Measurements from ENCODE around the gene VDR. TPM values are rescaled to one million over a fixed set of nuclear protein-coding genes. Genes with fewer than 3 reads are reported as not detected.
"Not testable (repeated sequence)": the region's sequence is repeated elsewhere in the genome, so short reads cannot be mapped to it uniquely, and the experiment has no call there.

Gene VDR
- total and polyA plus RNA-seq, 2 experiments from 2014 or later = 3.2 to 4.9 TPM

GRCh38 chr12:47817272-47818006 lies 87.4 kb downstream of the VDR start:
- Histone ChIP-seq H2AFZ (no peak overlapping the region), H3K9me3 (ENCODE audit: low read depth) (no peaks in the 10 kb centered on the region), H3K36me3 (replicated peaks; ENCODE audit: insufficient read depth, low read depth) (no peaks in the 10 kb centered on the region), H4K20me1 (ENCODE audit: insufficient read depth, poor library complexity, severe bottlenecking) (peaks cover 2% of the 10 kb centered on the region), H3K27me3 (no peaks in the 10 kb centered on the region), H3K4me3 (no peak overlapping the region), H3K27ac (peak overlapping the region; percentile 98), H3K79me2 (peaks cover 79% of the 10 kb centered on the region), H3K9me2 (replicated peaks; ENCODE audit: insufficient read depth) (no peaks in the 10 kb centered on the region), H3K4me1 (ENCODE audit: insufficient read depth) (peaks cover 57% of the 10 kb centered on the region), H3K4me2 (peak overlapping the region; percentile 95)
- peak; percentile 50 for DNase-seq (ENCODE audit: low spot score)
- WGBS (ENCODE audit: low lambda C conversion rate, missing lambda C conversion rate) = 54% methylated on average over 7 of the region's 7 CpGs
- TF ChIP-seq CTCF (IDR thresholded peaks at IDR 0.05; ENCODE audit: poor library complexity) = peak; percentile 30
- TF ChIP-seq EZH2phosphoT487 (IDR thresholded peaks at IDR 0.05; ENCODE audit: low read depth, severe bottlenecking, unreplicated experiment) = no peak

DNA sequence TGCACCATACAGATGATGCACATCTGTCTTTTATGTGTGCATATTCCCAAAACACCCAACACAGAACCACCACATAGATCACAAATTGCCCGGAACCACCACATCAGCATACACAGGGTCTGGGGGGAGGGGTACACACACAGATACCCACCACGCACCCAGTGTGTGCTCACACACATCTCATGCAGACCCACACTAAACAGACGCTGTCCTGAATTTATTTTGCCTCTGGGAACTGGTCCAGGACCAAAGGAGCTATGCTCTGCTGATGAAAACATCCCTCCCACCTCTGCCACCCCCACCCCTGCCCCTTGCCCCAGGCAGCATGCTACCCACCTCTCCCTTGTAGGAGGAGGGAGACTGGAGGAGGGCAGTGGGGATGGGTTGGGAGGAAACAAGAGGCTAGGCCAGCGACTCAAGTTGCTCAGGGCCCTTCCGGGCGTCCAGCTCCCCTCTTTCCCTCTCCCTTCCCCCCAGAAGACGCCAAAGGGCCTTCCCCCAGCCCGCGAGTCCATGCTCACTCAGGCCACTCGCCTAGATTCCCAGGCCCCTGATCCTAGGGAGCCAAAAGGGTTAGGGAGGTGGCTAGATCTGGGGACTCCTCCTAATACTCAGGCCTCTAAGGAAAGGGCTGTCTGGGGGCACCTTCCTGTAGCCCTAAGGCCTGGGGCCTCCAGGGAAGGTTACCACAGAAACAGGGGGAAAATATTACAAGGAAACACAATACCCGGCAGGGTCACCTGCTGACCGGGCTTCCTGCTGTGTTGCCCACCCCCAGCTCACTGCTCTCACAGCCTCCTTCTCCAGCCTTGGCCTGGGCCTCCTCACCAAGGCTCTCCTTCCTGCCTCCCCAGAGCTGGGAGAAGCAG lies 88.2 kb downstream of the VDR start:
- Histone ChIP-seq H3K79me2 (peaks cover 85% of the 10 kb centered on the region), H3K27me3 (no peaks in the 10 kb centered on the region), H4K20me1 (ENCODE audit: insufficient read depth, poor library complexity, severe bottlenecking) (peaks cover 2% of the 10 kb centered on the region), H3K4me3 (no peak overlapping the region), H3K27ac (peak overlapping the region; percentile 98), H3K9me2 (replicated peaks; ENCODE audit: insufficient read depth) (no peaks in the 10 kb centered on the region), H3K4me2 (peak overlapping the region; percentile 95), H3K36me3 (replicated peaks; ENCODE audit: insufficient read depth, low read depth) (no peaks in the 10 kb centered on the region), H3K4me1 (ENCODE audit: insufficient read depth) (peaks cover 57% of the 10 kb centered on the region), H3K9me3 (ENCODE audit: low read depth) (no peaks in the 10 kb centered on the region), H2AFZ (no peak overlapping the region)
- no peak for DNase-seq (ENCODE audit: low spot score)
- 50% methylated on average over 9 of the region's 12 CpGs for WGBS (ENCODE audit: low lambda C conversion rate, missing lambda C conversion rate)
- TF ChIP-seq EZH2 (IDR thresholded peaks at IDR 0.05; ENCODE audit: borderline replicate concordance) (no peak), CTCF (IDR thresholded peaks at IDR 0.05; ENCODE audit: poor library complexity) (no peak), EZH2phosphoT487 (IDR thresholded peaks at IDR 0.05; ENCODE audit: low read depth, severe bottlenecking, unreplicated experiment) (no peak)

DNA sequence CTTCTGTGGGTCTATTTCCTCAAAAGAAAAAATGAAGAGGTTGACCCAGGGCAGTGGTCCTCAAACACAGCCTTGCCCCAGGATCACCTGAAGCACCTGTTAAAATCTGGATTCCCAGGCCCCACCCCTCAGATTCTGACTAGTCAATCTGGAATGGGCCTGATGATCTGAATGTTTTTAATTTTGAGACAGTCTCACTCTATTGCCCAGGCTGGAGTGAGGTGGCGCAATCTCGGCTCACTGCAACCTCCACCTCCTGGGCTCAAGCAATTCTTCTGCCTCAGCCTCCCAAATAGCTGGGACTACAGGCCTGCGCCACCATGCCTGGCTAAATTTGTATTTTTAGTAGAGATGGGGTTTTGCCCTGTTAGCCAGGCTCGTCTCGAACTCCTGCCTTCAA lies 89.3 kb downstream of the VDR start:
- H2AFZ ChIP-seq; DNase-seq (ENCODE audit: low spot score); H3K27me3 ChIP-seq; H3K9me3 ChIP-seq (ENCODE audit: low read depth); H4K20me1 ChIP-seq (ENCODE audit: insufficient read depth, poor library complexity, severe bottlenecking); H3K4me2 ChIP-seq; H3K4me3 ChIP-seq; H3K36me3 ChIP-seq (replicated peaks; ENCODE audit: insufficient read depth, low read depth); H3K9me2 ChIP-seq (replicated peaks; ENCODE audit: insufficient read depth): not testable (repeated sequence)
- WGBS (ENCODE audit: low lambda C conversion rate, missing lambda C conversion rate) = 98% methylated on average over 5 of the region's 5 CpGs
- peaks cover 55% of the 10 kb centered on the region for H3K4me1 ChIP-seq (ENCODE audit: insufficient read depth)
- peak overlapping the region; percentile 98 for H3K27ac ChIP-seq
- peaks cover 88% of the 10 kb centered on the region for H3K79me2 ChIP-seq

GRCh38 chr12:47814539-47815170 lies 90.1 kb downstream of the VDR start:
- H3K36me3 ChIP-seq (replicated peaks; ENCODE audit: insufficient read depth, low read depth) = no peaks in the 10 kb centered on the region
- no peaks in the 10 kb centered on the region for H3K27me3 ChIP-seq
- no peaks in the 10 kb centered on the region for H3K9me2 ChIP-seq (replicated peaks; ENCODE audit: insufficient read depth)
- H3K27ac ChIP-seq = peak overlapping the region; percentile 98
- no peak for DNase-seq (ENCODE audit: low spot score)
- H4K20me1 ChIP-seq (ENCODE audit: insufficient read depth, poor library complexity, severe bottlenecking) = peaks cover 5% of the 10 kb centered on the region
- peaks cover 92% of the 10 kb centered on the region for H3K79me2 ChIP-seq
- H3K4me1 ChIP-seq (ENCODE audit: insufficient read depth) = peaks cover 55% of the 10 kb centered on the region
- no peak overlapping the region for H3K4me2 ChIP-seq
- TF ChIP-seq EZH2 (IDR thresholded peaks at IDR 0.05; ENCODE audit: borderline replicate concordance) (no peak), CTCF (IDR thresholded peaks at IDR 0.05; ENCODE audit: poor library complexity) (no peak), EZH2phosphoT487 (IDR thresholded peaks at IDR 0.05; ENCODE audit: low read depth, severe bottlenecking, unreplicated experiment) (no peak)
- 68% methylated on average over 3 of the region's 3 CpGs for WGBS (ENCODE audit: low lambda C conversion rate, missing lambda C conversion rate)
- H2AFZ ChIP-seq = no peak overlapping the region
- no peak overlapping the region for H3K4me3 ChIP-seq
- H3K9me3 ChIP-seq (ENCODE audit: low read depth) = no peaks in the 10 kb centered on the region
